GM12801 (cell line): ENCODE measurements around the gene NLE1.

Experiments used
- TF ChIP-seq, protein P1 (sequence below): IDR thresholded peaks from one replicate; pipeline ENCODE4 v1.5.1; 2011; ENCODE audit warnings: control low read depth; ENCODE audit not compliant: insufficient read length; ENCODE audit errors: extremely low read depth

Gene NLE1

GRCh38 chr17:35147375-35147905, 5.3 kb upstream of the NLE1 start, which contains the start of gene UNC45B:
Gene UNC45B, plus strand, starts transcription at chr17:35147817. Its CDS starts 447 bp downstream, at chr17:35148264.
- TF ChIP-seq, protein P1, sequence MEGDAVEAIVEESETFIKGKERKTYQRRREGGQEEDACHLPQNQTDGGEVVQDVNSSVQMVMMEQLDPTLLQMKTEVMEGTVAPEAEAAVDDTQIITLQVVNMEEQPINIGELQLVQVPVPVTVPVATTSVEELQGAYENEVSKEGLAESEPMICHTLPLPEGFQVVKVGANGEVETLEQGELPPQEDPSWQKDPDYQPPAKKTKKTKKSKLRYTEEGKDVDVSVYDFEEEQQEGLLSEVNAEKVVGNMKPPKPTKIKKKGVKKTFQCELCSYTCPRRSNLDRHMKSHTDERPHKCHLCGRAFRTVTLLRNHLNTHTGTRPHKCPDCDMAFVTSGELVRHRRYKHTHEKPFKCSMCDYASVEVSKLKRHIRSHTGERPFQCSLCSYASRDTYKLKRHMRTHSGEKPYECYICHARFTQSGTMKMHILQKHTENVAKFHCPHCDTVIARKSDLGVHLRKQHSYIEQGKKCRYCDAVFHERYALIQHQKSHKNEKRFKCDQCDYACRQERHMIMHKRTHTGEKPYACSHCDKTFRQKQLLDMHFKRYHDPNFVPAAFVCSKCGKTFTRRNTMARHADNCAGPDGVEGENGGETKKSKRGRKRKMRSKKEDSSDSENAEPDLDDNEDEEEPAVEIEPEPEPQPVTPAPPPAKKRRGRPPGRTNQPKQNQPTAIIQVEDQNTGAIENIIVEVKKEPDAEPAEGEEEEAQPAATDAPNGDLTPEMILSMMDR, result no peak

GRCh38 chr17:35146214-35146833, 4.2 kb upstream of the NLE1 start:
- TF ChIP-seq, protein P1, result no peak

GRCh38 chr17:35144840-35145239, 2.7 kb upstream of the NLE1 start:
- TF ChIP-seq, protein P1, result no peak

- TF ChIP-seq, protein P1, result no peak
Measured at GRCh38 chr17:35142467-35142796, 329 bp upstream of the NLE1 start.

DNA sequence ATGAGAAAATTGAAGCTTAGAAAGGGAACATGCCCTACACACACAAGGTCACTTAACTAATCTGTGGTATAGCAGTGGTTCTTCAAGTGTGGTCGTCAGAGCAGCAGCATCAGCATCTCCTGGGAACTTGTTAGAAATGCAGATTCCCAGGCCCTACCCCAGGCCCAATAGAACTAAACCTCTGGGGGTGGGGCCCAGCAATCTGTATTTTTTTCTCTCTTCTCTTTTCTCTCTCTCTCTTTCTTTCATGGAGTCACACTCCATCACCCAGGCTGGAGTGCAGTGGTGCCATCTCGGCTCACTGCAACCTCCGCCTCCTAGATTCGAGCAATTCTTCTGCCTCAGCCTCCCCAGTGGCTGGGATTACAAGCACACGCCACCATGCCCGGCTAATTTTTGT, 3.9 kb downstream of the NLE1 start:
- TF ChIP-seq, protein P1, result no peak

DNA sequence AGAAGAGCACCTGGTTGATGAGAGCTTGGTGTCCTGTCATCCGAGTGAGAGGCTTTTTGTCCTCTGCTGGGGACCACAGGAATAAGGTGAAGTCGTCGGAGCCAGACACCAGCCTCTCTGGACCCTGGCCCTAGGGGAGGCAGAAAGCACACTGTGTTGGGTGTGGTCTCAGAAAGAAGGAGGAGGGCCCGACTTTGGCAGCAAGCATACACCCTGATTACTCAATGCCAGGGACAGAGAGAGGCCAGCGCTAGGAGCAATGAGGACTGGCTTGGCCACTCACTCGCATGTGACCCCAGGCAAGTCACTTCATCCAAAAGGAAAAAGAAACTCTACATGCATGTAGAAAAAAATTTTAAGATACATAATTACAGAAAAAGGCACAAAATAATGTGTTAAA, 6.8 kb downstream of the NLE1 start:
- TF ChIP-seq, protein P1, result no peak

DNA sequence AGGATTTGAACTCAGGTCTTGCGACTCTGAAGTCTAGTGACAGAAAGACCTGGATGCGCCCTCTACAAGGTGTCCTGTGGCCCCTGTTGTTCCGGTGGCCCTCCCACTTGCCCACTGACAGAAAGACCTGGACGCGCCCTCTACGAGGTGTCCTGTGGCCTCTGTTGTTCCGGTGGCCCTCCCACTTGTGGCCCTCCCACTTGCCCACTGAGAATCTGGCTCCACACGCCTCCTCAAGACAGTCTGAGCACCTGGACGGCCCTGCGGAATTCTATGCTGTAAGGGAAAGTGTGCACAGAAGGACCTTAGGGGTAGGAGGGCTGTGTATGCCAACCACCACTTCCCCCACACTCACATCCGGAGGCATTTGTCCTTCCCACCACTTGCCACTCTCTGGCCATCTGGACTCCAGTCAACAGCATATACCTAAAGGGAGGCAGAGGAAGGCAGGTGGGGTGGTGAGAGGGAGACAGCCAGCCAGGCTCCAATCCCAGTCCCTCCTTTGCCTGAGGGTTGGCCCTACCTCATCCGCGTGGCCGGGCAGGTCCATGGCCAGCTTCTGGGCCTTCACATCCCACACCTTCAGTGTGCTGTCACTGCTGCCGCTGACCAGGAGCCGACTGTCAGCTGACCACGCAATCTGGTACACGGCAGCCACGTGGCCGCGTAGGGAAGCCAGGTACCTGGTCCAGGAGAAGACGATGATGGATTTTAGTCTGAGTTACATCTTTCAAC, 9.1 kb downstream of the NLE1 start:
- TF ChIP-seq, protein P1, result no peak
